SKM-1 treated with dmso at 0.1 percent for 144 hours (cell line): ENCODE data around the gene MYO1F.
A peak's percentile ranks its signal among the peaks of the same experiment; 100 is the strongest.

Experiments
- DNase-seq: peaks from one replicate; lab custom pipeline; 2025; ENCODE audit not compliant: unreplicated experiment; lab: John Stamatoyannopoulos, UW

The MYO1F gene

DNA sequence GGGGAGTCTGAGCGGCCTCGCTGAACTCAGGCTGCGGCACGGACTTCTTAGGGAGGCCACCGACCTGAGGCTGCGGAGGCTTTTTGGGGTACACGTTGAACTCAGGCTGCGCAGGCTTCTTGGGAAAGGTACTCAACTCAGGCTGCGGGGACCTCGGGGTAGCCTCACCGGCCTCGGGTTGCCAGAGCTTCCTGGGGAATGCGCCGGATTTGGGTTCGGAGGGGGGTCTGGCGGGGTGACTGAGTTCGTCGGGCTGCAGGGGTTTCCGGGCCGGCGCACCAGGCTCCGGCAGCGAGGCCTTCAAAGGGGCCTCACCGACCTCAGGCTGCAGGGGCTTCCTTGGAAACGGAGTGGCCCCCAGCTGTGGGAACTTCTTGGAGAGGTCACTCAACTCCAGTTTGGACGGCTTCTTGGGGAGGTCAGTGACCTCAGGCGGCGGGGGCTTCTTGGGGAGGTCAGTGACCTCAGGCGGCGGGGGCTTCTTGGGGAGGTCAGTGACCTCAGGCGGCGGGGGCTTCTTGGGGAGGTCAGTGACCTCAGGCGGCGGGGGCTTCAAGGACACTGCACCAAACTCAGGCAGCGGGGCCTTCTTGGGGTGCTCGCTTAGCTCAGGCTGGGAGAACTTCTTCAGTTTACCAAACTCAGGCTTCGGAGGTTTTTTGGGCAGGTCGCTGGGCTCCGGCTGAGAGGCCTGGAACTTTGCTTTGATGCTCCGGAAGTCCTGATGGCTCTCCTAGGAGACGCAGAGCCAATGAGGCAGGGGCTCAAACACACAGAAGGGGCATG lies 78.0 kb downstream of the MYO1F start:
- no peak for DNase-seq

DNA sequence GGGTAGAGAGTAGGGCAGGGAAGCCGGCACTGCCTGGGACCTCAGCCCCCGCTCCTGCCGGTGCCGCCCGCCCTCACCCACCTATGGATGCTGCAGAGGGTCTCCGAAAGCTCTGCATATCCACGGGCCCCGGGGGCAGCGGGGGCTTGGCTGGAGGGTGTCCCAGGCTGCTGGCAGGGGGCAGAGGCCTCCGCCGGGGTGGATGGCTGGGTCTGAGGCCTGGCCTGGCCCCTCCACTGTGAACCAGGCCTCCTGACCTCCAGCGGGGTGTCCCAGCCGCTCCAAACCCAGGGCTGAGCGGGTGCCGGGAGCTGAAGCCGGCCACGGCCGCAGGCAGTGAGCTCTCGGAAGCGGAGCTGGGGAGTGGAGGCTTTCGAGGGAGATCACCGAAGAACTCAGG lies 78.9 kb downstream of the MYO1F start:
- no peak for DNase-seq

DNA sequence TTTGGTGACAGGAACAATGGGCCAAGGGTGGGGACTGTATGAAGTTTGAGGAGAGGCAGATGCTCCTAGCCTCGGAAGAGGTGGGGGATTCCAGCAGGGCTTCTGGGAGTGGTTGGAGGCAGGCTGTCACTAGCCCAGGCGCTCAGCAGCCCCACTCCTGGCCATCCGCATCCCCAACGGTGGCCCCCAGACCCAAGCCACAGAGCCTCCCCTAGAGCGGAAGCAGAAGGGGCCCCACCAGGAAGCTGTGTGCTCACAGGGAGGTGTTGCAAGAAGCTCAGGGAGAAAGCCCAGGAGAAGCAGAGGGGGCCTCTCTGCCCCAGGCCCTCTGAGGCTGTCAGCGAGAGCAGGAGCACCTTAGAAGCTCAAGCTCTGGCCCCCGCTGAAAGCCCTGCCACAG lies 83.1 kb downstream of the MYO1F start:
- peak; percentile 95 for DNase-seq

DNA sequence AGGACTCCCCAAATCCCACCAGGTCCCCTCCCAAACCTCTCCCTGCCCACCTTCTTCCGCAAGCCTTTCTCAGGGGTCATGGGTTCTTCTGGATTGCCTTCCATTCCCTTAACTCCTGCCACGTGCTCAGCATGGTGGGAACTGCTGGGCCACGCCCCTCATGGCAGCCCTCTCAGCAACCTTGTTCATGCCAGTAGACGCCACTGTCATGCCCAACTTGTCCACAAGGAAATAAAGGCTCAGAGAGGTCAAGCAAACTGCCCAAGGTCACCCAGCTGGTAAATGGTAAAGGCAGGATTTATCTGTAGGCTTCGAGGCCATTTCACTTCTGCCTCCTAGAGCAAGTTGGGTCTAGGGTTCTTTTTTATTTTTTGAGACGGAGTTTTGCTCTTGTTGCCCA lies 85.7 kb downstream of the MYO1F start:
- no peak for DNase-seq

DNA sequence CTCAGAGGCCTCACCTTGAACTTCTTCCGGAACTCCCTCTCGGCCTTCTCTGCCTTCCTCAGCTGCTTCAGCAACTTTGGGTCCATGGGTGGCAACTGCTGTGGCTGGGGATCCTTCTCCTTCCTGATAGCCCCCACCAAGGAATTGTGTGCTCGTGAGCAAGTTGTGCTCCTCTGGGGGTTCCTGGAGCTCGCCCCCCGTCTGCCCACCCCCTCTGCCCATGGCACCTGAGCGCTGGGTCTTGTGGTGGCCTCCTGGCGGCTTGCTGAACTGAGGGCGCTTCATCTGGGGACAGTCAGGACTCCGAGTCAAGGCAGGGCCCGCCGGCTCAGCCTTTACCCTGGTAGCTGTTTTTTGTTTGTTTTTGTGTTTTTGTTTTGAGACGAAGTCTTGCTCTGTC lies 86.4 kb downstream of the MYO1F start:
- DNase-seq, result no peak

DNA sequence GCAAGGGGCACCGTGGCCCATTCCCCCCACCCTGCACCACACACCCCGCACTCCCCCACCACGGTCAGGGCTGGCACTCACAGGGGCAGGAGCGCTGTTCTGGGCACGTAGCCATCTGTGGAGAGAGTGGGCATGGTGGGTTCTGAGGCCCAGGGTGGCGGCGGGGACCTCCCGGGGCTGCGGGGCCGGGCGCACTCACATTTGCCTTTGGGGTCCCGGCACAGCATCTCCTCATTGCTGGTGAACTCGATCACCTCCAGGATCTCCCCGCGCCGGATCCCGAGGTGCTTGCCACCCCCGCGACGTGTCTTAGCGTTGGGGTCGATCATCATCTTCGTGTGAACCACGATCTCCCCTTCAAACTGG lies 86.9 kb downstream of the MYO1F start:
- DNase-seq, result no peak

DNA sequence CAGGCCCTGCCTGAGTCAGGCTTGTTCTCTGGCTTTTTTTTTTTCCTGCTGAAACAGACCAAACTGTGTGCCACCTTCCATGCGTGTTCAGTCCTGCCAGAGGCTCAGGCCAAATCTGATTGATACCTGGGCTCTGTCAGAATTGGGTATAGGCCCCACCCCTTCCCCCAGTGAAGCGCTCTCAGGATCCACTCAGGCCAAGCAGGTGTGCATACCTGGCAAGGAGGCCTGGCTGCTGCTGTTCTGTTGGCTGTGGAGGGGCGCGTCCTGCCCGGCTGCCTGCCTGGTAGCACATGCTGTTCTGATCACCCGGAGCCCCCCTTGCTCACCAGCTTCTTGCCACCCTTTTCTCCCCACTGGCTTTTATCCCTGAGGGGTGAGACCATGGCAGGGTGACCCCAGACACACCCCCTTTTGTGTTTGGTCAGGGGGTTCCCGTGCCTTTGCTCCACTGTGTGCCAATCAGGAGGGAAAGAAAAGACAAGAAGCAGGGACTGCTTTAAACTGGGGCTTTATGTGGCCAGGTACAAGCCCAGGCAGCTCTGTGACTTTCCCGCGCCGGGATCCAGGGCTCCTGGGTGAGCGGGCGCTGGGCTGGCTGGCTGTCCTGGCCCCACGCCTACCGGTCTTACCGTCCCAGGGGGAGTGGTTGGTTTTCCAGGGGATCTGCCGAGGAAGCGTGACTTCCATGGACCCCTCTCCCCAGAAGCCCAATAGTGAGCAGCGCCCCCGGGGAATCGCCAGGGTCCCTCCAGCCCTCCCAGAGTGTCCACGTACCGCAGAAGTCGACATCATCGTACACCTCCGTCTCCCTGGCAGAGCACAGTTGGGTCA lies 87.5 kb downstream of the MYO1F start:
- DNase-seq, result no peak

DNA sequence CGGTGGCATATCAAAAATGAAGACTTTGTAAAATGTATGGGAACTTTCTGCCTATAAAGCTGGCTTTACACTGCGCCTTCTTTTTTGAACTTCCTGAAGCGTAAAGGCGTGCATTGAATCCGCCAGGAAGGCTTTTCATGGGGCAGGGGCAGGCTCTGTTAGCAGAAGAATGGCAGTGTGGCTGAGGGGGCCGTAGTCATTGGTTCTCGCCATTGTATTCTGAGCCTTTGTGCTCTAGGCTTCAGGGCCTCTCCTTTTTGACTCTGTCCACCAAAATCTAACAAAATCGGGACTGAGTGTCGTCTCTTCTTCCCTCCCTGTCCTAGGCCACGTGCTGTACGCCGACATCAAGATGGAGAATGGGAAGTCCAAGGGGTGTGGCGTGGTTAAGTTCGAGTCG lies 88.9 kb downstream of the MYO1F start:
- DNase-seq, result no peak

DNA sequence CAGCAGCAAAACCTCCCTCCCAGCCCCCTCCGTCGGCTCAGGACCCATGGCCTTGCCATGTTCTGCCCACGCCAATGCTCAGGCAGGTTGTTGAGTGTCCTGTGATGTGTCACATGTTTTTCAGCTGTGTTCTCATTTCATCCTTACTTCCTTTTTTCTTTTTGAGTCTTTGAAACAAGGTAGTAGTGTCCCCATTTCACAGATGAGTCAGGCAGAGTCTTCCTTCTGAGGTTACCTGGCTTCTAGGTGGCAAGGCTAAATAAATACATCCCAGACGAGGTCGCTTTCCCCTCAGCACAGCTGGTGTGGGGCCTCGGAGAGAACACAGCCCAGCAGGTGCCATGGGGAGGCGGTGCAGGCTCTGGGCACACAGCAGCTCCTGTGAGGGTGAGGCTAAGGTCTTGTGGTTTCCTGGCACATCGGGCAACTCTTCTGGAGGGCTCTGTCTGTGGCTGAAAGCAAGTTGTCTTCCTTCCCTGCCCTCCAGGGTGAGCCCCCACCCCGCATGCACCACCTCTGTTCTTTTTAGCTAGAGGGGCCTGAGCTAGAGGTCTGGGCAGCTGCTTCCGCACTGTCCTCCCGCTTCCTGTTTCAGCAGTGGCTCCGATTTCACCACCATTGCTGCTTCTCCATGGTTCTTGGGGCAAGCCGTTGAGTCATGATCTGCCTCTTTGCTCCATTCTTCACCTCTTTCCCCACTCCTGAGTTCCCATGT lies 89.9 kb downstream of the MYO1F start:
- peak; percentile 97 for DNase-seq

DNA sequence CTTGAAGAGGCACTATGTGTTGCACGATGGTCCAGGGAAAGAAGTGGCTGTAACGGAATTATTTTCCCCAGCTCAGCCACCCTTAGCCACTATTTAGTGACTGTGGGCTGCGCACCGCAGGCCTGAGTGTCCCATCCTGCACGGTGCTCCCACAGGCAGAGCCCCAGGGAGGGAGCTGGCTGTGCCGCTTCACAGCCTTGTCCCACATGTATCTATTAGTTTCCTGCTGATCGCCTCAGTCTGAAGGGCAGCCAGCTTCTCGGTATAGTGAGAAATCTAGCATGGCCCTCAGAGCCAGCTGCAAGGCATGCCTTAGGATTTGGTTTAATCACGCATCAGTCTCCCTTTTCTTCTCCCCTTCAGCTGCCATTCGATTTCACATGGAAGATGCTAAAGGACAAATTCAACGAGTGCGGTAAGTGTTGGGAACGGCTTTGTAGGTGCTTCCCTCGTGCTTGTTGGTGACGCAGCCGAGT lies 90.5 kb downstream of the MYO1F start:
- no peak for DNase-seq

DNA sequence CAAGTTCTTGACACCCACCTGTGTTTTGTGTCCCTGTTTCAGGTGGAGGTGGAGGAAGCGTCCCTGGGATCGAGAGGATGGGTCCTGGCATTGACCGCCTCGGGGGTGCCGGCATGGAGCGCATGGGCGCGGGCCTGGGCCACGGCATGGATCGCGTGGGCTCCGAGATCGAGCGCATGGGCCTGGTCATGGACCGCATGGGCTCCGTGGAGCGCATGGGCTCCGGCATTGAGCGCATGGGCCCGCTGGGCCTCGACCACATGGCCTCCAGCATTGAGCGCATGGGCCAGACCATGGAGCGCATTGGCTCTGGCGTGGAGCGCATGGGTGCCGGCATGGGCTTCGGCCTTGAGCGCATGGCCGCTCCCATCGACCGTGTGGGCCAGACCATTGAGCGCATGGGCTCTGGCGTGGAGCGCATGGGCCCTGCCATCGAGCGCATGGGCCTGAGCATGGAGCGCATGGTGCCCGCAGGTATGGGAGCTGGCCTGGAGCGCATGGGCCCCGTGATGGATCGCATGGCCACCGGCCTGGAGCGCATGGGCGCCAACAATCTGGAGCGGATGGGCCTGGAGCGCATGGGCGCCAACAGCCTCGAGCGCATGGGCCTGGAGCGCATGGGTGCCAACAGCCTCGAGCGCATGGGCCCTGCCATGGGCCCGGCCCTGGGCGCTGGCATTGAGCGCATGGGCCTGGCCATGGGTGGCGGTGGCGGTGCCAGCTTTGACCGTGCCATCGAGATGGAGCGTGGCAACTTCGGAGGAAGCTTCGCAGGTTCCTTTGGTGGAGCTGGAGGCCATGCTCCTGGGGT lies 91.5 kb downstream of the MYO1F start:
- no peak for DNase-seq

DNA sequence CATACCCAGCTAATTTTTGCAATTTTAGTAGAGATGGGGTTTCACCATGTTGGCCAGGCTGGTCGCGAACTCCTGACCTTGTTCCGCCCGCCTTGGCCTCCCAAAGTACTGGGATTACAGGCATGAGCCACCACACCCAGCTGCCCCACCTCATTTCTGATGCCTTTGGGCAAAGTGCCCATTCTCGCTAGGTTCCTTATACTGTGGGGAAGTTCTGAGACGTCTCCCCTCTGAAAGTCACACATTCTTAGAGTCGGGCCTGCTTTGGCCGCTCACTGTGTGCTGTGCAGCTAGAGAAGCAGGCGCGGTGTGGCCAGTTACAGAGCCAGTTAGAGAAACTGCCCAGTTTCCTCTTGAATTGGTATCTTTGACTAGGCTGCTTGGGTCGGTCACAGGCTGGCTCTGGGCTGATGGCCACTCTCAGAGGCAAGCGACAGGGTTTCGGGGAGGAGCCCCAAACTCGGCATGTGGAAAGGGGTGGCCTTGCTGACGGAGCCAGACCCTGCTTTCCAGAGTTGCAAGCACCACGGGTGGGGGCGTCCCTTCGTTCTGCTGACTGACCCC lies 92.8 kb downstream of the MYO1F start:
- no peak for DNase-seq

DNA sequence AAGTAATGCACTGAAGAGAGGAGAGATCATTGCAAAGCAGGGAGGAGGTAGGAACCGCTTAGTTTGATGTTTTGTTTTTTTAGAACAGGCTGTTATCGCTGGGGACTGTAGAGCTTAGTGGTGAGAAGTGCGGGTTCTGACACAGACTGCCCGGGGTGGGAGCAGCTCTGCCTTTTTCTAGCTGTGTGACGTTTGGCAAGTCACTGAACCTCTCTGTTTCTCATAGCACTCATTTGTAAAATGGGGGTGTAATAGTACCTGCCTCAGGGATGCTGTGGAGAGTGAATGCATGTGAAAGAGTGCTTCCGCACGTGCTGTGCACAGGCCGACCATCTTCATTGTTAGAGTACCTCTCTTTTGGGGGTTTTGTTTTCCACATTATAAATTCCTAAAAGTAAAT lies 94.1 kb downstream of the MYO1F start:
- DNase-seq, result no peak

DNA sequence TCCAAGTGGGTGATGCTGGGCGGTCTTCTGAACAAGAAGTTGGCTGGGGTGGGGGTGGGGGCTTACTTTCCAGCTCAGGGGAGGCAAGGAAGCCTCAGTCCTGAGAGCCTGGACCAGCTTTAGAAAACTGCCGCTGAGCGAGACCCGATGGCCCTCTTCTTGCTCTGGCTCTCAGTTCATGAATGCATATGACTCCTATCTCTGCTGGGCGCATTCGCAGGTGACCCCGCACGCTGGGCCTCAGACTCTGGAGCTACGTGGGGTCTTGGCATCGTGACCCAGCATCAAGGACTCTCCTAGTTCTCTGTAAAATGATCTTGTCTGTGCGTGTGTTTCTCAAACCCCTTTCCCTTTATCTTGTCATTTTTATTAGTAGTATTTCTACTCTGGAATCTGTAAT lies 94.5 kb downstream of the MYO1F start:
- DNase-seq, result no peak

DNA sequence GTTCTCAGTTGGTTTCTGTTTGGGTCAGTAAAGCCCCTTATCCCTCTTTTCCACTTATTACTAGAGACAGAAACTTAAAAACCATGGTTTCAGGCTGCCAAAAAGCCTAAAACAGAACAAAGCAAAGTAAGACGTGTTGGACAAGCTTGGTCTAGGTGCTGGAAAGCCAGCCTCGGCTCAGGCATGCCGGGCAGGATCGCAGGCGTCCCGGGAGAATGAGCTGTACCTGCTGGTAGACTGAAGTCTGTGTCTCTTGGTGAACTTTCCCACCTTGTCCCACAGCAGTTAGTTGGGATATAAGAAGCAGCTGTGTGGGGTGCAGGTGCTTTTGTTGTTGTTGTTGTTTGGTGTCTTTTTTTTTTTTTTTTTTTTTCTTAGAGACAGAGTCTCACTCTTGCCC lies 95.6 kb downstream of the MYO1F start:
- DNase-seq, result no peak

DNA sequence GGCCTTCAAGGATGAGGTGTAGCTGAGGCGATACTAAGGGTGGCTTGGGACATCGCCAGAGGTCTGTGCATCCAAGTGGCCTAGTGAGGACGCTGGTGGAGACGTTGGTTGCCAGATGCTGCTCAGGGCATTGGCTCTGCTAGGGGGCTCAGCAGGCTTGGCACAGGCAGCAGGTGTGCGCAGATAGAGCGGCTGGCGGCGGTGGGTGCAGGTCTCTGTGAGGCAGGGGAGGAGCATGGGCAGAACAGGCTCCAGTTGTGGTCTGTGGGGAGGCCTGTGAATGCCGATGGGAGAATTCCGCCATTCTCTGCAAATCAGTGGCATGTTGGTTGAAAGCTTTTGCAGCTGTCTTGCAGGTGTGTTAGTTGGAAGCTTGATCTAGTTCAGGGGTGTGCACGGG lies 96.0 kb downstream of the MYO1F start:
- DNase-seq, result no peak

DNA sequence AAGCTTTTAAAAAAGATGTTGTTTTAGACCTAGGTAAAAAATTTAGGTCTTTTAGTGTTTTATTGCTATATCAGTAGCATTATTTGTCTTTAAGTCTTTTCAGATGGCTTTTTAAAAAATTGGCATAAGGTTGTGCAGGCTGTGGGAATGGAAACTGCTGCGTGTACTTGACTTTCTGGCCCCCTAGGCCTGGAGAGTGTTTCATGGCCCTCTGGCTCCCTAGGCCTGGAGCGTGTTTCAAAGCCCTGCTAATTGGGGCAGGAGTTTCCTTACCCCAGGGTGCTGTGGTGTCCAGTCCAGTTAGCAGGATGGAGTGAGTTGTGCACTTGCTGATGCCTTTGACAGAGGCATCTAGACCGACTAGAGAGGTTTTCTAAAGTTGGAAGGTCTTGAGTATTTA lies 98.6 kb downstream of the MYO1F start:
- DNase-seq, result no peak

DNA sequence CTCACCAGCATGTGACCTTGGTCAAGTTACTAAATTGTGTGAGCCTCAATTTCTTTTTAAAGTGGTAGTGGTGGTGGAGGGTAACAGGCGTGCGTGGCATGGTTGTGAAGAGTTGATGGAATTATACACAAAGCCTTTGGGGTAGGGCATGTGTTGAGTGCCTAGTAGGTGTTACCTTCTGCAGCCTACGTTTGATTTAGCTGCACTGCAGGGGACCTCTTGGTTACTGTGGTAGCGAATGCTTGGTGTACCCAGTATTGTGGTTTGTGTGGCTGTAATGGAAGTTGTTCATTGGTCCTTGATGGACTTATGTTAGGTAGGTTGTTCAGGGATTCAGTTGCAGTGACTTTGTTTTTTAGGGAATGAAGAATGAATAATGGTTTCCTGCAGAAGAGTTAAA lies 99.4 kb downstream of the MYO1F start:
- no peak for DNase-seq

DNA sequence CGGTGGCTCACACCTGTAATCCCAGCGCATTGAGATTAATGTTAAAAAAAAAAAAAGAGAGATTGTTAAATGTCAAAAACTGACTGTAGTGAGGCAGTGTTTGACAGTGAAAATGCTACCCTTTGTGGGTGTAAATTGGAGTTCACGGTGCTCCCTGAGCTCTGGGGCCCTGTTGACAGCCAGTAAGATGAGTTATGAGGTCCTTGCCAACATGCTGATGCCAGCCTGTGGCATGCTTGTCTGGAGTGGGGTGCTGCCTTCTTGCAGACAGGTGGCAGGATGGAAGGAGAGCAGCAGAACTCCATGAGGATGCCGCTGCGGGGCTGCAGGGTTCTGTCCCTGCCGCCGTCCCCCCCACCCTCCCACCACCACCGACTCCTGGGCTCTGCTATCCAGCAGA lies 100.7 kb downstream of the MYO1F start:
- DNase-seq, result no peak

DNA sequence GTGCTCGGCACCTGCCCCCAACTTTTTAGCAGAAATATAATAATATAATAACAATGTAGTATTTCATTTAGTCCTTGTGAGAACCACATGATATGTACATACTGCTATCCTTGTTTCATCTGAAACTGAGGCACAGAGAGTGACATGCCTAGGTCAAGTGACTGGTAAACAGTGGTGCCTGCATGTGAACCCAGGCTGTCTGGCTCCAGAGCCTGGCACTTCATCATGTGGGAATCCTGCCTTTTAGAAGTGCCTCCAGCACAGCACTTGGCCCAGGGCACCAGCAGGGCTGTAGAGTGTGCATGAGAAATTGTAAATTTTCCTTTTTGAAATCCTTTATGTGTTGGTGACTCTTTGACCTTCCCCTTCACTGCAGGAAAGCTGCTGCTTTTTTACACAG lies 102.2 kb downstream of the MYO1F start:
- no peak for DNase-seq
